HG03558 (cell line): ENCODE results near the gene ACAT1.
"Not testable (repeated sequence)": the region's sequence is repeated elsewhere in the genome, so short reads cannot be mapped to it uniquely, and the experiment has no call there.

Experiments used
- ATAC-seq: cut with Tn5 transposase; IDR thresholded peaks from one replicate; pipeline ENCODE4 v1.9.1; 2021; ENCODE audit warnings: moderate number of reproducible peaks; ENCODE audit not compliant: unreplicated experiment; ENCODE audit errors: extremely low read depth

The ACAT1 gene

DNA sequence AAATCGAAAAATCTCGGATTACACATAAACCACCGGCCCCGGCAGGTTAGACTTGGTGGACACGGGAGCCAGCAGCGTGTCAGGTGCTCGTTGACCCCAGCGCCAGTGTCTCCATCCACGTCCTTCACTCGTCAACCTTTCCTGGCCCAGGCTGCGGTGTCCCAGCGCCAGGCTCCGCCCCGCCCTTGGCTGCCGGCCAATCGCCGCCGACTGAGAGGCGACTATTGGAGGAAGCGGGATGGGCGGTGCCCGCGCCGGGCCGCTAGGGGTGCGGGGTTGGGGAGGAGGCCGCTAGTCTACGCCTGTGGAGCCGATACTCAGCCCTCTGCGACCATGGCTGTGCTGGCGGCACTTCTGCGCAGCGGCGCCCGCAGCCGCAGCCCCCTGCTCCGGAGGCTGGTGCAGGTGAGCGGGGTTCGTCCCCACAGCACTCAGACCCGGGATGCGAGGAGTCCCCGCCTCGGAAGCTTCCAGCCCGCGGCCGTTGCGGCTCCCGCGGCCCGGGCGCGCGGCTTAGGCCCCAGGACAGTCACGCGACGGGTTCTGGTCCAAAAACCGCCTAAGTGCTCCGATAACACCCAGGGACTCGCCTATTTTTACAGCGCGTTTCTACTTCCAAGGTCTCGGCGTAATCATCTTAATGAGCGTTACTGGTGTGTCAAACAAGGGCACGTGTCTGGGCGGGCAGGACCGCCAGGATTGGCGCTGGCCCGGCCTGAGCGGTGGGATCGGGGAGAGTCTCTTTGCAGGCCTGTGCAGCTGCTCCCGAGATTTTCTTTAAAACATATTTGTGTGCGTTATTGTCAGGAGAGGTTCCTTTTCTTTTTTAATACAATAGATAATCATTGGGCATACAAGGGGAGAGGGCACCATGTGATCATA, at the start of gene ACAT1:
ACAT1 (plus strand) TSS at position 294 of the 882 bp plus-strand sequence; CDS start at position 334, 40 bp downstream.
- ATAC-seq = peak; percentile 93

GRCh38 chr11:108084811-108085210, 36.6 kb upstream of the ACAT1 start:
- ATAC-seq = no peak

- no peak for ATAC-seq
Observed at GRCh38 chr11:108085672-108086071, 35.7 kb upstream of the ACAT1 start.

- no peak for ATAC-seq
Observed at GRCh38 chr11:108092134-108092533, 29.2 kb upstream of the ACAT1 start.

- no peak for ATAC-seq
Observed at GRCh38 chr11:108093128-108093904, 28.1 kb upstream of the ACAT1 start.

DNA sequence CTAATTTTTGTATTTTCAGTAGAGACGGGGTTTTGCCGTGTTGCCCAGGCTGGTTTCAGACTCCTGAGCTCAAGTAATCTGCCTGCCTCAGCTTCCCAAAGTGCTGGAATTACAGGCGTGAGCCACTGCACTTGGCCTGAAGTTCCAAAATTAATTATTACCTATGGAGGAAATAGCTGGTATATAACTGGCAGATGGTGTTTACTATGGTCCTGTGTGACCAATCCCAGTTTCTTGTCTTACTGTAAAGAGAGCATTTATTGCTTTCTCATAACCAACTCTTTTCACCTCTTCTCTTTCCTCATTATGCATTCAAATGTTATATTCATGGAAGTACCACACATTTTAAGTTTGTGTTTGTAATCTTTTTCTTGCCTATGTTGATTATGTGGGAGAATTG, 24.2 kb upstream of the ACAT1 start:
- ATAC-seq = no peak

DNA sequence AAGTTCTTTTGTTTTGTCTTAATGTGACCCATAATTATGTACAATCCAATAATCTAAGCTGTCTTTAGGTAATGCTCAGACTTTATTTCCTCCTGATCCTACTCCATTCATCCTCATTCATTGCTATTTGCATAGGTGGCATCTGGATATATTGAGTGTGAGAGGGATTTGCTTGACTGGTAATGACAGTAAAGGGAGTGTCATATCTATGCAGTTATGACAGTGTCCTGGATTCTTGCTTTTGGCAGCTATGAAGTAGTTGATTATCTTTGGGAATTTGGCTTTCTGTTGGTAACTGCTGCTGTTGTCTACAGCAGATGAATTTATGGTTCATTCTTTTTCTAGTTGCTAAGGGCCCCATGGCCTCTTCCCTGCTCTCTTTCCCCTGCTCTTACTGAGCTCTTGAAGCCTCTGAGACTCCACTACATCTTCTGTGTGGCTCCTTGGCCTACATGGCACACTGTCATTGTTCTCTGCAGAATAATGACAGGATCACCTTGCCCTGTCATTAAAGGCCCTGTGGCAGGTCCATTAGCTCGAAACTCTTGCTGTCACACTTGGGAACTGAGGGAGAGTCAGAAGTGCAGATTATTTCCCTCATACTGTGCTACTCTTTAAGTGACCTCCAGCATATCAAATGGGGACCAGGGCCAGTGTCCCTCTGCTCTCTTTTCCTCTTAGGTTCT, 20.1 kb upstream of the ACAT1 start:
- ATAC-seq = no peak

GRCh38 chr11:108111126-108111525, 10.2 kb upstream of the ACAT1 start:
- ATAC-seq = no peak

DNA sequence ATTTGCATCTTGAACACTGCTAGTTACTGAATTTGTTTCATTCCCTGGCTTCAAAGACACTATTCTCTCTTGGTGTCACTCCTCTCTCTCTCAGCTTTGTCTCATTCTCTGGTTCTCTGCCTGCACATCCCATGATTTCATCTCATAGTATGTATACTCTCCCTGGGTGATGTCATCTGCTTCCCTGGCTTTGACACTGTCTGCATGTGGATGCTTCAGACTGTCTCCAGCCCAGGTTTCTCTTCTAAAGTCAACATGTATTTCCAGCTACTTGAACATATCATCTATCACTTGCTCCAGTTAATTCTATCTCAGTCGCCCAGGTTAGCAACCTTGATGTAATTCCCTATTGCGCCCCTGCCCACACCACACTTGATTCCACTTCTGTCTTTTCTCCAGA, 9.3 kb upstream of the ACAT1 start:
- no peak for ATAC-seq

GRCh38 chr11:108115500-108116140, 5.7 kb upstream of the ACAT1 start:
- no peak for ATAC-seq

- no peak for ATAC-seq
Observed at GRCh38 chr11:108117746-108118371, 3.5 kb upstream of the ACAT1 start.

DNA sequence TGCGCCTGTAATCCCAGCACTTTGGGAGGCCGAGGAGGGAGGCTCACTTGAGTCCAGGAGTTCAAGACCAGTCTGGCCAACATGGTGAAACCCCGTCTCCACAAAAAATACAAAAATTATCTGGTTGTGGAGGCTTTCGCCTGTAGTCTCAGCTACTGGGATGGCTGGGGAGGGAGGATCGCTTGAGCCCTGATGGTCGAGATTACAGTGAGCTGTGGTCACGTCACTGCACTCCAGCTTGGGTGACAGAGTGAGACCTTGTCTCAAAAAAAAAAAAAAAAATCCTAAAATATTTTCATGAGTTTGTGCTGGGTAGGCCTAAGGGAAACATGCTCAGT, 462 bp upstream of the ACAT1 start:
- not testable (repeated sequence) for ATAC-seq

- no peak for ATAC-seq
Observed at GRCh38 chr11:108122166-108122628, 830 bp downstream of the ACAT1 start.

- no peak for ATAC-seq
Observed at GRCh38 chr11:108125096-108125495, 3.7 kb downstream of the ACAT1 start.

GRCh38 chr11:108128772-108129171, 7.4 kb downstream of the ACAT1 start:
- no peak for ATAC-seq

DNA sequence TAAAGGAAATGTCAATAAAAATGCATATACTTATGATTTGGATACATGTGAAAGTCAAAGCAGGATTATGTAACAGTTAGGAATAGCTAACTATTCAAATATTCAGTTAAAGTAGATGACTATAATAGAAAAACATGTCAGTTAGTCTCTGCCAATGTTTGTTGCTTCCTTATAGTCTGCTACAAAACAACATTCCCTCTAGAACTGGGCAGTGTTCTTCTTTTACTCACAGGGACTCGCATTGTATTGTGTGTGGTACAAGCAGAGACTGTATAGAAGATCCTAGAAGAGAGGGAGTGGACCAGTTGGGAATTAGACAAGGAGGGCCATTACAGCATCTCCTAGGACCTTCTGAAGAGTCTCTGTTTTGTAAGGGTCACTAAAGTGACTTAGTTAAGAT, 10.6 kb downstream of the ACAT1 start:
- ATAC-seq = no peak

GRCh38 chr11:108132993-108133538, 11.7 kb downstream of the ACAT1 start:
- not testable (repeated sequence) for ATAC-seq

DNA sequence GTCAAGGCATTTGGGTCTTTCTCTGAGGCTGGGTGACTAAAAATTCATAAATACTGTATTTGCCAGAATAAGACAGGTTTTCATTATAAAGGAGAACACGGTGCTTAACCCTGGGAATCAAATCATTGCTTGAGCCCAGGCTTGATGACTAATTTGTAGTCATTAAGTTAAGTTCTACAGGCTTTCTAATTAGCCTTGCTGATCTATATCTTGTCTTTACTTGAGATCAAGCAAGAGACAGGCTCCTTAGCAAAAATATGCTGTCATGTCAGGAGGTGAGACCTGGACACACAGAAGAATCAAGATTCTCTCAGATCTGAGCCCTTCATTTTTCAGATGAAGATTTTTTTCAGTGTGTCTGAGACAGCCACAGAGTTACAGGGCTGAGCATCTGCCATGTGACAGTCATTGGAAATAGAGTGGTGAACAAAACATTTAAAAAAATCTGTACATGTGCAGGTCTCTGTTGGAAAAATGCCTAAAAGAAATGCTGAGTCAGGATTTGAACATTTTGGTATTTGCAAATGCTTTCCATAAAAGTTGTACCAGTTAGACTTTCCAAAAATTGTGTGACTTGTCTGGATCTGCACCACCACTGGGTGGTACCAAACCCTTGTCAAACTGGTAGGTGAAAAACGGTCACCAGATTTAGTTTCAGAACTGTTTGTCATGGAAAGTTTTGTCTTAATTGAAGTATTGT, 14.6 kb downstream of the ACAT1 start:
- no peak for ATAC-seq

DNA sequence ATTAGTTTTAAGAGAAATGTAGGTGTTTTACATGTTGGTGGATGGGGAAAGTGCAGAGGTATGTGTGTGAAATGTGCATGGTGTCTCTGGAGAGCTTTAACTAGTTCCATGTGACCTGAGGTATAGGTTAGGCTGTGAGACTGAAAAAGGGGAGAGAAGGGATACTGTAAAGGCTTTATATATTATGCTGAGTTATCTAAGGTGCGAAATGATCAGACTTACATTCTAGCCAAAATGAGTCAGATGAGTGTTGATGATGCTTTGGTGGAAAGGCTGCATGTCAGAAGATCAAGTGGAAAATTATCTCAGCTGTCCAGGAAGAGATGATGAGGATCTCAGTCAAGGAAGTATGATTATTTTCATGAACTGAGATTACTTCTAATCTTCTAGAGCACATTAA, 15.8 kb downstream of the ACAT1 start:
- no peak for ATAC-seq
